ENCODE measurements around the gene TM4SF18. TPM values are rescaled to one million over a fixed set of nuclear protein-coding genes. Genes with fewer than 3 reads are reported as not detected.

Gene TM4SF18
- total RNA-seq, 4 donors from 2014 or later, result 4.1 to 13.6 (median 5.9) TPM

DNA sequence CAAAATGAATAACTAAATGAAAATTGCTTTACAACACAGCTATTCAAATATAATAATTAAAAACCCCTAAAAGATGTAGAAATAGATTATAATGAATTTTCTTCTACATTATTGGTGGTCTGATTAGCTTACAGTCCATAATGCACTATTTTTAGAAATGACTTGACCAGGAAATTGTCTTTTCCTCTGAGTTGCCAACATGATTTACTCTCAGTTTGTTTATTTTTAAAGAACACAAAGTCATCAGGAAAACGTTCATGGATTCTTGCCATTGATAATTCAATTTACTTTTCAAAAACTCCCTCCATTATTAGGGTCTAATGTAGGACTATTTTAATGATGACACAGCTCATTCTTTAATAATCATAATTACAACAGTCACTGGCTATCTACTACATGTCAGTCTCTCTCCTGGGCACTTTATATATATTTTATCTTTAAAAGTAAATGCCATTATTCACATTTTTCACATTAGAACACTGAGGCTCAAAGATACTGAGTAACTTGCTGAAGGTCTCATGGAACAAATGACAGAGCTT, 1.1 kb downstream of the TM4SF18 start:
- Histone ChIP-seq H3K4me3 (peak overlapping the region in 3 of 4 donors; percentile 13 to 43 (median 25)), H3K9me3 (no peaks in the 10 kb centered on the region), H3K4me1 (no peaks in the 10 kb centered on the region), H3K27ac (peak overlapping the region; percentile 31 to 72 (median 58)), H3K36me3 (no peaks in the 10 kb centered on the region), H3K27me3 (no peaks in the 10 kb centered on the region)
- in situ Hi-C loops (cut with MboI; ENCODE audit: low sequenced_read_pairs in 4 of 4), result no loop called here
- TF ChIP-seq CTCF (IDR thresholded peaks at IDR 0.05 in 4 of 5, conservative IDR thresholded peaks at IDR 0.05 in 1 of 5), result no peak
- TF ChIP-seq POLR2A (IDR thresholded peaks at IDR 0.05), result no peak
- no peak for ATAC-seq
- no peak for DNase-seq
- intact Hi-C loops (cut with DNase I; ENCODE audit: low total_unique reads), result no loop called here

DNA sequence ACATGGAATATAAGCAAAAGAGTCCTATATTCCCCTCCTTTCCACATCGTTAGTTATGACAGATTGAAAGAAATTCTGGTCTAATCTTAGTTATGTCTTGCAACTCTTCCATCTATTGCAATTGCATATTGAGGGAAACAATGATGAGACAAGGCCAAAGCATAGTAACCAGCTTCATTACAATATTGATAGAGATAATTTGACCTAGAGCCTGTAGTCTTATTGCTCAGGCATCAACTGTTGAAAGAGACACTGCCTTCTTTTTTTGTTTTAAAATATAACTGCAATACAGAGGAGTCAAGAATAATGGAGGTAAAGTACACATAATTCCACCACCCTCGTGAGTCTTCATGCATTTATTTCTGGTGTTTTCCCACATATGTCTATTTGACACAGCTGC, 2.0 kb downstream of the TM4SF18 start:
- Histone ChIP-seq H3K4me3 (peak overlapping the region in 1 of 4 donors; percentile 43), H3K27ac (peak overlapping the region in 2 of 4 donors; percentile 2 to 65), H3K9me3 (no peaks in the 10 kb centered on the region), H3K4me1 (no peaks in the 10 kb centered on the region), H3K36me3 (no peaks in the 10 kb centered on the region), H3K27me3 (no peaks in the 10 kb centered on the region)
- in situ Hi-C loops (cut with MboI; ENCODE audit: low sequenced_read_pairs in 4 of 4), result no loop called here
- DNase-seq, result no peak
- no peak for ATAC-seq
- TF ChIP-seq POLR2A (IDR thresholded peaks at IDR 0.05) (no peak), CTCF (IDR thresholded peaks at IDR 0.05 in 4 of 5, conservative IDR thresholded peaks at IDR 0.05 in 1 of 5) (no peak)
- intact Hi-C loops (cut with DNase I; ENCODE audit: low total_unique reads), result no loop called here

DNA sequence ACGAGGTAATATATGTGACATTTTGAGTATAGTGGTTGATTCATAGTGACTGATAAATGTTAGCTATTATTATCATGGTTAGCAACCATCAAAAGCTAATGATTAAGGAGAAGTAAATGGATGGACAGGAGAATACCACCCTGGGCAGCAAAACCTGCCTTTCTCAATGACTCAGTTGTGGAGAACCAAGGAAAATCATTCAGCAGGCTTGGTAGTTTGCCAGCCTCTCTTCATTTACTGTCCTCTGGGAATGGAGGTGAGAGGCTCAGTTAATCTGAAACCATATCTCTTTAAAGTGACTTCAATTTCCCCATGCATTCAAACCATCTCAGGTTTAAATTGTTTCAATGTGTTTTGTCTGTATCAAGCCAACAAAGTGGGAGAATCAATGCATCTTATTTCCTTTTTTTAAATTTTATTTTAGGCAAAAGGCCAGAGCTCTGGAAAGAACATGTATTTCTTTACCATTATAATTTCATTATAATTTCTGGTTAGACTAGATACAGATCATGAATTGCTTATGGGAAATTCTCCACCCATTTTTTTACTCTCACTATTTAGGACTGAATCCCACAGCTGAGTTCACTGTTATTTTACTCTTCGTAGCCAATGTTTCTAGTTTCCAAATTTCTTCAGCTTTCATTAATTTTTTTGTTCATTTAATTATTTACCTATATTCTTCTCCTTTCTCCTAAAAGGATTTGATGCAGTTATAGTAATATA, 2.7 kb downstream of the TM4SF18 start:
- ATAC-seq, result no peak
- Histone ChIP-seq H3K27ac (no peak overlapping the region), H3K4me1 (no peaks in the 10 kb centered on the region), H3K27me3 (no peaks in the 10 kb centered on the region), H3K9me3 (no peaks in the 10 kb centered on the region), H3K4me3 (no peak overlapping the region), H3K36me3 (no peaks in the 10 kb centered on the region)
- DNase-seq, result no peak
- TF ChIP-seq POLR2A (IDR thresholded peaks at IDR 0.05), result no peak
- no peak for TF ChIP-seq CTCF (IDR thresholded peaks at IDR 0.05 in 4 of 5, conservative IDR thresholded peaks at IDR 0.05 in 1 of 5)
- intact Hi-C loops (cut with DNase I; ENCODE audit: low total_unique reads) (no loop called here), in situ Hi-C loops (cut with MboI; ENCODE audit: low sequenced_read_pairs in 4 of 4) (no loop called here)

DNA sequence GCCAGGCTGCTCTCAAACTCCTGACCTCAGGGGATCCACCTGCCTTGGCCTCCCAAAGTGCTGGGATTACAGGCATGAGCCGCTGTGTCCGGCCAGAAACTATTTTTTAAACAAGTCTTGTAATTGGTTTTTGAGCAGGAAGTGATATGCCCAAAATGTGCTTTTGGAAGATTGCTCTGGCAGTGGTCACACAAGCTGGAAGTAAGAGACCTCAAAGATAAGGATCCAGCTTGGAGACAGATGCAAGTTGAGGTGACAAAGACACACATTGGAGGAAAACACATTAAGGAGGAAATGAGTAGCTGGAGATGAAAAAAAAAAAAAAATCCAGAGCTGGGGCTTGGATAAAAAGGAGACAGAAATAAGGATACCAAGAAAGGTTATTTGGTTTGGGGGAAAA, 6.3 kb downstream of the TM4SF18 start:
- ATAC-seq, result no peak
- no peak for TF ChIP-seq POLR2A (IDR thresholded peaks at IDR 0.05)
- TF ChIP-seq CTCF (IDR thresholded peaks at IDR 0.05 in 4 of 5, conservative IDR thresholded peaks at IDR 0.05 in 1 of 5), result no peak
- Histone ChIP-seq H3K27ac (no peak overlapping the region), H3K27me3 (no peaks in the 10 kb centered on the region), H3K9me3 (no peaks in the 10 kb centered on the region), H3K4me1 (no peaks in the 10 kb centered on the region), H3K4me3 (no peak overlapping the region), H3K36me3 (no peaks in the 10 kb centered on the region)
- in situ Hi-C loops (cut with MboI; ENCODE audit: low sequenced_read_pairs in 4 of 4), result no loop called here
- intact Hi-C loops (cut with DNase I; ENCODE audit: low total_unique reads), result no loop called here
- DNase-seq, result no peak

Data from gastrocnemius medialis (tissue), 4 donors.